CD4-positive, alpha-beta T cell treated with Interleukin-10 for 1 hour (primary cell): ENCODE measurements around the gene PCDH17.

Source experiments
- DNase-seq: peaks from one replicate; pipeline ENCODE4 v3.0.0-alpha.2; 2020

PCDH17 gene

GRCh38 chr13:57637515-57637914 is 6.0 kb downstream of the PCDH17 start:
- DNase-seq: no peak

GRCh38 chr13:57638186-57638890 is 6.8 kb downstream of the PCDH17 start:
- no peak for DNase-seq

GRCh38 chr13:57640607-57641006 is 9.1 kb downstream of the PCDH17 start:
- DNase-seq: no peak

GRCh38 chr13:57641051-57641450 is 9.5 kb downstream of the PCDH17 start:
- DNase-seq: no peak

- DNase-seq: no peak
Measured at GRCh38 chr13:57644106-57644505, 12.6 kb downstream of the PCDH17 start.

- DNase-seq: no peak
Measured at GRCh38 chr13:57653229-57653989, 21.9 kb downstream of the PCDH17 start.

GRCh38 chr13:57665481-57665880 is 33.9 kb downstream of the PCDH17 start:
- no peak for DNase-seq

GRCh38 chr13:57666131-57666953 is 34.8 kb downstream of the PCDH17 start:
- no peak for DNase-seq

GRCh38 chr13:57672168-57672567 is 40.6 kb downstream of the PCDH17 start:
- DNase-seq: no peak

GRCh38 chr13:57673197-57673596 is 41.7 kb downstream of the PCDH17 start:
- DNase-seq: no peak

GRCh38 chr13:57675526-57675925 is 44.0 kb downstream of the PCDH17 start:
- no peak for DNase-seq

GRCh38 chr13:57680609-57681008 is 49.1 kb downstream of the PCDH17 start:
- DNase-seq: no peak

- no peak for DNase-seq
Measured at GRCh38 chr13:57682128-57682716, 50.7 kb downstream of the PCDH17 start.

- no peak for DNase-seq
Measured at GRCh38 chr13:57698851-57699250, 67.3 kb downstream of the PCDH17 start.

GRCh38 chr13:57704031-57704430 is 72.5 kb downstream of the PCDH17 start:
- no peak for DNase-seq

GRCh38 chr13:57716295-57716694 is 84.8 kb downstream of the PCDH17 start:
- DNase-seq: no peak

- no peak for DNase-seq
Measured at GRCh38 chr13:57724486-57725272, 93.1 kb downstream of the PCDH17 start.

GRCh38 chr13:57725480-57725879 is 93.9 kb downstream of the PCDH17 start:
- DNase-seq: no peak

- no peak for DNase-seq
Measured at GRCh38 chr13:57726981-57727380, 95.4 kb downstream of the PCDH17 start.

GRCh38 chr13:57734306-57734705 is 102.8 kb downstream of the PCDH17 start:
- DNase-seq: no peak

GRCh38 chr13:57739089-57739488 is 107.5 kb downstream of the PCDH17 start:
- no peak for DNase-seq

- DNase-seq: no peak
Measured at GRCh38 chr13:57739543-57740190, 108.1 kb downstream of the PCDH17 start.
